Endometrial microvascular endothelial cells (primary cell): ENCODE results near the gene PALS2. TPM values are rescaled to one million over a fixed set of nuclear protein-coding genes. Genes with fewer than 3 reads are reported as not detected.

Source experiments
- in situ Hi-C: cut with HindIII; loops from 2 replicates; pipeline ENCODE4 v1.10.0; 2017; ENCODE audit warnings: low sequenced_read_pairs, low pct_unique_long_range_greater_than_20kb; ENCODE audit errors: inconsistent ontology term
- total RNA-seq: library from RNA; depleted of rRNA; stranded (reverse); fragments of >200 nt; gene quantifications from one replicate; pipeline ENCODE4 v1.2.3, GENCODE V29; 2015; ENCODE audit errors: inconsistent ontology term

Gene PALS2, protein sequence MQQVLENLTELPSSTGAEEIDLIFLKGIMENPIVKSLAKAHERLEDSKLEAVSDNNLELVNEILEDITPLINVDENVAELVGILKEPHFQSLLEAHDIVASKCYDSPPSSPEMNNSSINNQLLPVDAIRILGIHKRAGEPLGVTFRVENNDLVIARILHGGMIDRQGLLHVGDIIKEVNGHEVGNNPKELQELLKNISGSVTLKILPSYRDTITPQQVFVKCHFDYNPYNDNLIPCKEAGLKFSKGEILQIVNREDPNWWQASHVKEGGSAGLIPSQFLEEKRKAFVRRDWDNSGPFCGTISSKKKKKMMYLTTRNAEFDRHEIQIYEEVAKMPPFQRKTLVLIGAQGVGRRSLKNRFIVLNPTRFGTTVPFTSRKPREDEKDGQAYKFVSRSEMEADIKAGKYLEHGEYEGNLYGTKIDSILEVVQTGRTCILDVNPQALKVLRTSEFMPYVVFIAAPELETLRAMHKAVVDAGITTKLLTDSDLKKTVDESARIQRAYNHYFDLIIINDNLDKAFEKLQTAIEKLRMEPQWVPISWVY
- total RNA-seq = 11.2 TPM

- in situ Hi-C loops = no loop called here
These were observed at the start of gene PALS2 for GRCh38 chr7:24572997-24573553. Gene PALS2, plus strand, starts transcription at chr7:24573452. Its CDS starts 50,216 bp downstream, at chr7:24623668.

DNA sequence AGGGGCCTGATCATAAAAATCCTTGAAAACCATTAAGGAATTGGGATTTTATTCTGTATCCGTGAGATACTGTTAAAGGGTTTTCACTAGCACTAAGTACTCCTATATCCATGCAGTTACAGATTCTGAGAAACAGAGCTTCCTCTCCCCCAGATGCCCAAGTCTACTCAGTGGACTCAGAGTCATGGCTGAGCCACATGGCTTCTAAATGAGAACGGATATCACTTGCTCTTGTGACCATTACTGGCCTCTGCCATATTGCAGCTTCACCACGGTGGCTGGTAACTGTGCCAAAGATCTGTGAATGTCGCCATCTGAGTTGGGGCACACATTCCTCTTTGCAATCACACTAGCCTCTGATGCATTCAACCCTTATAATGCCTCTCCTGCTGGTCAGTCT is 42.0 kb upstream of the PALS2 start:
- in situ Hi-C loops = no loop called here

DNA sequence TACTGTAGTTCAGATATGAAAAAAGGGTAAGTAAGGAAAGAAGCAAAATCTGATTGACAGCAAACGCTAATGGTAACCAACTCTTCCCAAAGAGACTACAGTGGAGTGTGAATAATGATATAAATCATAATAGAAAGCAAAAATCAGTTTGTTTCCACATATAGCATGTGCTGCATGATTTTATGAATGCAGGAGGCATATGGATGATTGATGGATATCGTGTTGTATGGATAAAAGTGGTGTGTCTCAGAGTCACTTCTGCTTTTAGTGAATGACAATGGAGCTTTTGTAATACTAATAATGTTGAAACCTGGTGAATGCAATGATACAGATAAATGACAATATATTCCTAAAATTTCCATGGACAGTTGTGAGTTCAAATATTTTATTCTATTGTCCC is 36.6 kb upstream of the PALS2 start:
- in situ Hi-C loops = no loop called here

DNA sequence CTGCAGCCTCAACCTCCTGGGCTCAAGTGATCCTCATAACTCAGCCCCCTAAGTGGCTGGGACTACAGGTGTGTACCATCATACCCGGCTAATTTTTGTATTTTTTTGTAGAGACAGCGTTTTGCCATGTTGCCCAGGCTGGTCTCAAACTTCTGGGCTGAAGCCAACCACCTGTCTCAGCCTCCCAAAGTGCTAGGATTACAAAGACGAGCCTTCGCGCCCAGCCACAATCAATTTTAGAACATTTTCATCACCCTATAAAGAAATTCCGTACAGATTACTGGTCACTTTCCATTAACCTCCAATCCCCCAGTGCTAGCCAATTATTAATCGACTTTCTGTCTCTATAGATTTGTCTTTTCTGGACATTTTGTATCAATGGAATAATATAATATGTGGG is 32.3 kb upstream of the PALS2 start:
- in situ Hi-C loops = no loop called here

GRCh38 chr7:24545215-24545614 is 28.0 kb upstream of the PALS2 start:
- in situ Hi-C loops = no loop called here

- in situ Hi-C loops = no loop called here
These were observed 24.9 kb upstream of the PALS2 start for GRCh38 chr7:24548390-24548789.

- in situ Hi-C loops = no loop called here
These were observed 23.3 kb upstream of the PALS2 start for GRCh38 chr7:24549991-24550390.

DNA sequence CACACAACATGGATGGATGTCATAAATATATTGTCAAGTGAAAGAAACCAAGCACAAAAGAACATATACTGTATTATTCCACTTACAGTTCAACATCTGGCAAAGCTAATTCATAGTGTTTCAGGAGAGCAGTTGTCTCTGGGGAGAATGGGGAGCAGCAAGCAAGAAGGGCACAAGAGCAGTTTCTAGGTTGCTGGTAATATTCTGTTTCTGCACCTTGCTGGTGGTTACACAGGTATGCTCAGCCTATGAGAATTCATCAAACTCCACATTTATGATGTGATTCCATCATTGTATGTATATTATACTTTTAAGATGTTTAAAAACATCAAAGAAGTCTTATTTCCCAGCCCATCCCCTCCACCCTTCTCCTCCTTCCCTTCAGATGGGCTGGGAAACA is 18.1 kb upstream of the PALS2 start:
- in situ Hi-C loops = no loop called here

- in situ Hi-C loops = no loop called here
These were observed 17.5 kb upstream of the PALS2 start for GRCh38 chr7:24555719-24556118.

GRCh38 chr7:24560772-24561171 is 12.5 kb upstream of the PALS2 start:
- in situ Hi-C loops = no loop called here

GRCh38 chr7:24566274-24566673 is 7.0 kb upstream of the PALS2 start:
- in situ Hi-C loops = no loop called here

DNA sequence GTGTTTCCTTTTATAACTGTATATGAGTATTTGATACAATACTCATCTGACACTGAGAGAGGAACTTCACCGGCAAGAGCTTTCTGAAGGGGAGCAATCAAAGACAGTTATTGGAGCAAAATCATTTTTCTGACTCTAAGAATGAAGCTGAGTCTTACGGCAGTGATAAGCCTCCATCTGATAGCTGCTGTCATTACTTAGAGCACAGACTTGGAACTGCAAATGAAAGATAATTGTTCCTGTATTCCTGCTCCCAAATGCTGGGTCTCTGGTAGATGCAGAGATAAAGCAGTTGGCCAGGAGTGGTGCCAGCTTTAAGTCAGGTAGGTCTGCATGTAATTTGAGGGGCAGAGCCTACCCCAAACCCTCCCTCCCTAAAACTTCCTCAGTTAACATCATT is 2.3 kb upstream of the PALS2 start:
- in situ Hi-C loops = no loop called here

GRCh38 chr7:24572016-24572392 is 1.2 kb upstream of the PALS2 start:
- in situ Hi-C loops = no loop called here

DNA sequence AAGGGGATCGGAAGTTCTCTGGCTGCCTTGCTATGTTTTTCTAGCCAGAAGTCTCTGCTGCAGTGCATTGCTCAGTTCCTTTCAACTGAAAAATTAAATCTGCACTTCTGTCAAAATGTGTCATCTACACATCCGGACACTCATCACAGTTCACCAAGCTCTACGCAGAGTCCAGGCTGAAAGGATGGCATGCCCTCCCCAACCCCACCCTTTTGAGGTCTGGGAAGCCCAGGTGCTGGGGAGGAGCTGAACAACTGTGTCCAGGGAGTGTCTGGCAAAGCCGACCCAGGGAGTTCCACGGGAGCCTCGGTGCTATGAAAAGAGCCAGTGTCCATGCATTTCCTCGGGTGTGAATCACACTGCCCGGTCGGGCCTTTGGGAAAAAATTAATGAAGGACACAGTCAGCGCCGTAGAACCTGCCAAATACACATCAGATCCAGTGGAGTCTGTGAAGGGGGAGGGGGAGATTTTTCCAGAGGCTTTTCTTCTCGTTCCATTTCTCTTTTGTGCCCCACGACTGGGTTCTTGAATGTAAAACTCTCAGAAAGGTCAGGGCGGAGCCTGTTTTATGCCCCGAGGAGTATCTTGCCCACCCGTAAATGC is 757 bp upstream of the PALS2 start:
- in situ Hi-C loops = no loop called here

DNA sequence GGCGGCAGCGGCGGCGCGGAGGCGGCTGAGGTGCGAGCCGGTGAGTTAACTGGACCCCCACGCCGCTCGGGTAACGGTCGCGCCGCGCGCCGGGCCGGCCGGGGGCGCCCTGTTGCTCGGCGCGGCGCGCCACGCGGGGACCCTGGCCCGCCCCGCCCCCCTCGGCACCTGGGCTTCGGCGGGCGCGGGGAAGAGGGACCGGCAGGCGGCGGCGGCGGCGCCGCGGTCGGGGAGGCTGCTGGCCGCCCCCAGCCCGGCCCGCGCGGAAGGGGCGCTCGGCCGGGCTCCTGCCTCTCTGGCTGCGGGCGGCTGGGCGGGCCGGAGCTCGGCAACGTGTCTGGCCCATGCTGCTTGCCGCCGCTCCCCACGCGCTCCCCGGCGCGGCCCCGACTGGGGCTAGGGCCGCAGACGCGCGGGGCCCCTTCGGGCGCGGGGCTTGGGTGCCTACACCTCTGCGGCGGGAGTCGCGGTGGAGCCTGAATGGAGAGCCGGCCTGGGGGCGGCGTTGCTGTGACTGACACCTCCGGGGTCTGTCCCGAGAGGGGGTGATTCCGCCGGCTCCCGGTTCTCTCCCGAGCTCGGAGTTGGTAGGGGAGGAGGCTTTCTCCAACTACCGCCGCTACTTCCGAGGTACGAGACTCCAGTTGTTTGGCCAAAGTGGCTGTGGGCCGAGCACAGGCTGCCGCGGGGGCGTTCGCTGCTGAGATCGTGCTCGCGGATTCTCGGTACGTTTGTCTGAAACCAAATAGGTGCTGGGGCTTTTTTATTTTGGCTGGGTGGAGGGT is 494 bp downstream of the PALS2 start:
- in situ Hi-C loops = no loop called here

DNA sequence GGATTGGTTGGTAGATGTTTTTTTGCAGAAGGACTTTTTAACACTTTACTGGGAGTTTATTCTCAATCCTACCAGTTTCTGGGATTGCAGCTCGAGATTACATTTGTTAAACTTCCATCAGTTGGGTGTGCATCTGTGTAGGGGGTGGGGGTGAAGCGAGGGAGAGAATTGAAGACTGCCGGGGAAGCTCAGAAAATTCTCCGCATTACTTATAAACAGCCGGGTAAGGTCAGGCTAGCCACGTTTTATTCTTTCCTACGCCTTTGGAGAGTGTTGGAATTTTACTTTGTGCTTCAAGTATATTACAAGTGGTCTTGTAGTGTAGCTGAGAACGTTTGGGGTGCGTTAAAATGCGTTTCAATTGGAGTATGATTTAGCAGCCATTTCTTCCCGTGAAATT is 1.1 kb downstream of the PALS2 start:
- in situ Hi-C loops = no loop called here

GRCh38 chr7:24574950-24575349 is 1.7 kb downstream of the PALS2 start:
- in situ Hi-C loops = no loop called here

GRCh38 chr7:24576171-24577025 is 3.1 kb downstream of the PALS2 start:
- in situ Hi-C loops = no loop called here
